HG02870 (cell line): Measurements from ENCODE around the gene MAPK1IP1L.
"Not testable (repeated sequence)": the region's sequence is repeated elsewhere in the genome, so short reads cannot be mapped to it uniquely, and the experiment has no call there.

Experiments
- ATAC-seq: cut with Tn5 transposase; IDR thresholded peaks from one replicate; pipeline ENCODE4 v1.9.1; 2021; ENCODE audit warnings: mild to moderate bottlenecking, moderate library complexity; ENCODE audit not compliant: unreplicated experiment

The MAPK1IP1L gene

DNA sequence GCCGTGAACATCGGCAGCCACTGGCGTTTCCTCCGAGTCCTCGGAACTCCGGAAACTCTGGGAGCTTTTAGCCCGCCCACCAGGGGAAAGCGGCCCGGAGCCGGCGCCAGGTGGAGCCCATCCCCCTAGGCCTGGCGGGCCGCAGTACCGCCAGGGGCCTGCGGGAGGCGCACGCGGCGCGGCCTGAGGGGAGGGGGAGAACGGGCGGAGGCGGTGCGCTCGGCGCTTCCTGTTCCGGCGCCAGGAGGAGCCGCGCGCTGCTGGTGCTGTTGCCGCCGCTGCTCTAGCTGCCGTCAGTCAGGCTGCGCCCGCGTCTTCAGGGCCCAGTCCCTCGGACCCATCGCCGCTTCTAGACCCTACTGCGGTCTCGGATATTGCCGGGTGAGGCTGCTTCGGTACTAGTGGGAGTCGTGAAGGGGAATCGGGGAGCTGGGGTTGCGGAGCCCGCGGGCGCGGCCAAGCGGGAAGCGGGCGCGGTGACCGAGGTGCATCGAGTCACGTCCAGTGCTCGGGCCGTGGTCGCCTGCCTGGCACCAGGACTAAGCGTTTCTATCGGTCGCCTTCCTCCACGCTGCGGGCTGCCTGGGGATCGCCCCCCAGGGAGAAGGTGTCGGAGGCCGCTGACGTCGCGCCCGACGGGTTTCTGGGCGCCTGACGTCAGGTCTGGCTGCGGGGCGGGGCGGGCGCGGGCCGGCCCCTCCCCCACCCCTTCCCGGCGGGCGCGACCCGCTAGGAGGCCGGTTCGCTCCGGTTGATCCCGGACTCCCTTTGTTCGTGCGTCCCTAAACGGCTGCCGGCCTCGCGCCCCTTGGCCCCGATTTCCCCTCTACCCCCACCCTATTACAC lies at the start of gene MAPK1IP1L:
TSS of gene MAPK1IP1L (plus strand) at position 225 of the 846 bp plus-strand sequence. CDS start 10,037 bp downstream, outside the sequence.
- peak; percentile 84 for ATAC-seq

DNA sequence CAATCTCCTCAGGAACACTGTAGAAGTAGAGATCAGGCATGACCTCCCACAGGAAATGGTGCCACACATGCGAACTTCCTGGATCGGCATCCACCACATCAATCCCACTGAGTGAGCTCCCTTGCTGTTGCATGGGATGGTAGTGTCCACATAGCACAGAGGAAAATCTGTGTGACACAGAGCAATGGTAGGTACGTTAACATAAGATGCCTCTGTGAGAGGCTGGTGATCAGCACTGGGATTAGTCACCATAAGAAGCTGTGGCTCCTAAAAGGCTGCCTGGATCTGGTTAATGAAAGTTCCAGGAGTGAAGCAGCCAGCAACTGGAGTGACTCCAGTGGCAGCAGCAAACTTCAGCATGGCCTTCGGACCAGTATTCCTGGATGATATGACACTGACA lies 46.4 kb upstream of the MAPK1IP1L start:
- no peak for ATAC-seq

DNA sequence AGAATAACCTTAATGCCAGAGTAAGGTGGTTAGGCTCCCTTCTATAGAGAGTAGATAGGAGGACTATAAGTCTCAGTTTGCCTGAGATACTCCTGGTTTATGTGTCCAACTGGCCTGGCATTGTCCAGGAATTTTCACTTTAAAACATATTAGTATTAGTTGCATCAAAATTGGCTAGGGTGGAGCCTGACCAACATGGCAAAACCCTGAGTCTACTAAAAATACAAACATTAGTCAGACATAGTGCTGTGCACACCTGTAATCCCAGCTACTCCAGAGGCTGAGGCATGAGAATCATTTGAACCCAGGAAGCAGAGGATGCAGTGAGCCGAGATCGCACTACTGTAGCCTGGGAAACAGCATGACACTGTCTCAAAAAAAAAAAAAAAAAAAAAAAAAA lies 36.4 kb upstream of the MAPK1IP1L start:
- no peak for ATAC-seq

DNA sequence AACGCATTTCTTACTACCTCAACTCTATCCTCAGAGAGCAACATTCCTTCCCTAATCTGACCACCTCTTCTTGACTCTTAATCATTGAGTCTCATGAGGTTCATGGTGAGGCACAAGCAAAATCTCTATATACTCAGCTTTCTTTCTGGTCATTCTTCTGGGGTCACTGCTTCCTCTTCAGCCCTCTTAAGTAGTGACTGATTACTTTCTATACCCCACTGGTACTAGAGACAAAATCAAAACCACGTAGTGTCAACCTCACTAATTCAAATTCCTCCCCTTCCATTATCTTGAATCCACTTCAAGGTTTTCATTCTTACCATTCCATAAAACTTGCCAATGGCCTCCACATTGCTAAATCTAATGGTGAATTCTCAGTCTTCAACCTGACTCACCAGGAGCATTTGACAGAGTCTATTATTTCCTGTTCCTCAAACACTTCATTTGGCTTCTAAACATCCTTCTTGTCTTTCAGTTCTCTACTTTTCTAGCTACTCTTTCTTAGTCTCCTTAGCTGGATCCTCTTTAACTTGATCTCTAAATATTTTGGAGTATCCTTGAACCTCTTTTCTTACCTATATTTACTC lies 31.4 kb upstream of the MAPK1IP1L start:
- ATAC-seq: no peak

DNA sequence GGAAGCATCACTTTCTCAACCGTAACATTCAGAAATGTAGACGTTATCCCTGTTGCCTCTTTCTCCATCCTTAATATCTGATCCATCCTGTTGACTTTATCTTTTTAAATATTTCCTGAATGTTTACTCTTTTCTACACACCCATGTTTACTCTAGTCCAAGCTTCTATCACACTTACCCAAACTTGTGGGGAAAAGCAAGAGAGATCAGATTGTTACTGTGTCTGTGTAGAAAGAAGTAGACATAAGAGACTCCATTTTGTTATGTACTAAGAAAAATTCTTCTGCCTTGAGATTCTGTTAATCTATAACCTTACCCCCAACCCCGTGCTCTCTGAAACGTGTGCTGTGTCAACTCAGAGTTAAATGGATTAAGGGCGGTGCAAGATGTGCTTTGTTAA lies 27.1 kb upstream of the MAPK1IP1L start:
- not testable (repeated sequence) for ATAC-seq

DNA sequence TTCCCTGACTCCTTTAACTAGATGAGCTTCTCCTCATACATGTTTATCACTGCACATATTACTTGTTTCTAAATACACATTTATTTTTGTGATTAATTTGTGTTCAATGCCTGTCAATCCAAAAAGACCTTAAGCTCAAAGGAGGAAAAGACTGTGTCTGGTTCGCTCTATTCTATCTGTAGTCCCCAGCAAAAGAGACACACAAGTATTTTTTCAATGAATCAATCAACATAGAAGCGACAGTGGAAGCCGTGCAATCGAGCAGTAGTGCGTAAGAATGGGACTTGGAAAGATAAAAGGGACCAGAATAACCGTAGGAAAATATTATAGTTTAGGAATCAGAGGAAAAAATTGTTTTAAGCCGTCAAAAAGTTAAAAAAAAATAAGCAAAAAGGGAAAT lies 25.5 kb upstream of the MAPK1IP1L start:
- no peak for ATAC-seq

DNA sequence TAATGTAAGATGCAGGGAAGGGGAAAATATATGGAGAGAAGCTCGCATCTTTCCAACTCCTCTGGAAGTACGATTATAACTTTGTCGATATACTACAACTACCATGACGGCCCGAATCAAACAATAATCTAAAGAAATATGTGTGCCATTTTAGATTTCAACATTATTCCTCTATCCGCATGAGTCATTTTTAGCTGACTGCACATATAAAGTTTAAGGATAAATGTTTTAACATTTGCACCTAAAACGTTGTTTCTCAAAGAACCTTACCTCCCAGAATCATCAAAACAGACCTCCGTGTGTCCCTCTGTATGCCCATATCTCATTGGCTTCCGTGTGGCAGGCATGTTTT lies 25.0 kb upstream of the MAPK1IP1L start:
- no peak for ATAC-seq

DNA sequence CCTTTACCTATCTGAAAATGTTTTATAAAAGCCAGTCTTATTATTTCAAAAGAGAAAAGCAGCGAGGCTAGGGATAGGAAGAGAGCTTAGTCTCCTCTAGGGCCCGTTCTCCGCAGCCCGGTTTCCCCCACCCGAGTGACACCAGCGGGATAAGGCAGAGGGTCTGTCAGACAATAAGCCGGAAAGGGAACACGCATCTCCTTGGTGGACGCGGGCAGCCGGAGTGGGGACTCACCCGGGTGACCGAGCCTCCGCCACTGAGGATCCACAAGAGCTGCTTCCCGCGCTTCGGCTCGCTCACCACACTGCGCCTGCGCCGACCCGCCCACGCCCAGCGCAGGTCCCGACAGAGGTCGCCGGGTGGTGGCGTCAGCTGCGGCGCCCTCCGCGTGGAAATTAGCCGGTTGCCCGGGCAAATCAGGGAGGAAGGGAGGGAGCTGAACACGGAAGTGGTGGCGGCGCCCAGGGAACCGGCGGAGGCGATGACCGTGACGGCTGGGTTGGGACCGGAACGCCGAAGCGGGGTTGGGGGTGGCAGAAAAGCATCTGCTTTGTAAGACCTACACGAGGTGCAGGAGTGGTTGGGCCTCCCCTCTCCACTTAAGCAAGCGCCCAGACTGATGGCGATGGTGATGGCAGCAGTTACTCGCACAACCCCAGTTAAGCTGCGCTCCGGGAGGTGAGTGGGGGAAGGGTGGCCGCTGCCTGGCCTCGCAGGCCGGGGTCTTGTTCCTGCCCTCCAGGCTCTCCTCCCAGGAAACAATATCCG lies 24.5 kb upstream of the MAPK1IP1L start, which contains the start of the genes SOCS4 and WDHD1:
TSS of gene SOCS4 (plus strand) at position 444 of the 769 bp plus-strand sequence. CDS start 15,806 bp downstream, outside the sequence.
TSS of gene WDHD1 (minus strand) at position 307 of the 769 bp plus-strand sequence. CDS start 312 bp downstream, outside the sequence.
- ATAC-seq: peak; percentile 87

DNA sequence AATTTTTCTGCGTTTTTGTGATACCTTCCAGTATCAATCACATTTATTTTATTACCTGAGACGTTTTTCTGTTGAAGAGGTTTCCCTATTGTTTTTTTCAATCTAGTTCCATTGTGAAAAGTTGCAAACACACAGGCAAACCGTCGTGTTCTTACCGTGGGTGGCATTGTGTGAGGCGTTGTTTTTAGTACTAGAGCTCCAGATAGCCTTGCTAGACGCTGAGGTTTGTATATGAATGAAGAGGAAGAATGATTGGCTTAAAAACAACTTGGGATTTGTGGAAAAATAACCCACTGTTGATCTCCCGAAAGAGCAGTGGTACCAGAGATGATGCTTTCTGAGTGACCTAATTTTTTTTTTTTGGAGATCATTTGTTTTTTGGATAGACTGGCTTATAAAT lies 23.4 kb upstream of the MAPK1IP1L start:
- ATAC-seq: no peak

DNA sequence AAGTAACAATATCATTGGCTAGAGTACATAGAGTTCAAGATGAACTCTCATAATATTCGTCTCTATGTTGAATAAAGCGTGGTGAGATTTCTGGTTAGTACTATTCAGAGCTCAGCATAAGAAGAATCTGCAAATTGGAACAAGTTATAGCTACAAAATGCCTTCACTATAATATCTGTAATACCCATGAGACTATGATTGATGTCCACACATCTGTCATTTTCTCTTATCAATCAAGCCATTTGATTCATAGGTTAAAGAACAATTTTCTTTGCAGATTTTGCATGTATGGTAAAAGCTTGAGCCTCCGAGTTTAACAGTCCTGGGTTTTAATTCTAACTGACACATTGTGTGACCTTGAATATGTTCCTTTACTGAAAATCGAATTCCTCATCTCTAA lies 23.0 kb upstream of the MAPK1IP1L start:
- ATAC-seq: no peak

DNA sequence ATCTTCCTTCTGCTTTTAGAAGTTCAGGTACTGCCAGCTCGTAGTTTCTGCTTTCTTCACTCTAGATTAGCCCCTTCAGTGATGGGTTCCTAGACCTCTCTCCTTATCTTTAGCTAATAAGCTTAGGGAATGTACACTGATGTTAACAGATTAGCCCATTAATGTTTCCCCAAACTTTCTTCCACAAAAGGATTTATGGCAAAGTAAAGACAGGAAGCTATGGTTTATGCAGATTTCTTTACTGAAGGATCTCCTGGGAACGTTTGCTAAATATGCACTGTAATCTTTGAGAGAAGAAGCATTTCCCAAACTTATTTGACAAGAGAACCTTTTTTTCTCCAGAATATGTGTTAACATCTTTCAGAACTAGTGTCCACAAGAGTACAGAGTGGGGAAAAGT lies 20.3 kb upstream of the MAPK1IP1L start:
- ATAC-seq: no peak

DNA sequence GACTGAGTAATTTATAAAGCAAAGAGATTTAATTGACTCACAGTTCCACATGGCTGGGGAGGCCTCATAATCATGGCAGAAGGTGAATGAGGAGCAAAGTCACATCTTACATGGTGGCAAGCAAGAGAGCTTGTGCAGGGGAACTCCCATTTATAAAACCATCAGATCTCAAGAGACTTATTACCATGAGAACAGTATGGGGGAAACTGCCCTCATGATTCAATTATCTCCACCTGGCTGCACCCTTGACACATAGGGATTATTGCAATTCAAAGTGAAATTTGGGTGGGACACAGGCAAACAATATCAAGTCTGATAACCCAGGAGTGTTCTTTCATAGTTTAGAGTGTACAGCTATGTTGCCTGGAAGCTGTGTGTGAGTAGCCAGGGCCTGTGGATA lies 13.5 kb upstream of the MAPK1IP1L start:
- not testable (repeated sequence) for ATAC-seq

DNA sequence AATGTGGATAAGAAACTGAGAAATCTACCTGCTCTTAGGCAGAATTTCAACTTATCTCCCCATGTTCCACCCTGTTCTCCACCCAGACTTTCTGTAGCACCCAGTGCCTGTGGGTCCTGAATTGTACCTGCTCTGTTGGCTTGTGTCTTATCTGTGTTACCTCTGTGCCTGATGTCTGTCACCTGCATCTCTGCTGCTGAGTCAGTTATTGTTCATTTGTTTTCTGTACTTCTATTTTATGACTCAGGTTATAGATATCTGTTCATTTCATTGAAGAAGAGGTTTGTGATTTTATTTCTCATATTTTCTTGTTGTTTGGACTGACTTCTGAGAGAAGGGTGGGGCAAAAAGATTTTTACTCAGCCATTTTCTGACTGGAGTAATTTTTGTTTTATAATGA lies 12.7 kb upstream of the MAPK1IP1L start:
- ATAC-seq: no peak

DNA sequence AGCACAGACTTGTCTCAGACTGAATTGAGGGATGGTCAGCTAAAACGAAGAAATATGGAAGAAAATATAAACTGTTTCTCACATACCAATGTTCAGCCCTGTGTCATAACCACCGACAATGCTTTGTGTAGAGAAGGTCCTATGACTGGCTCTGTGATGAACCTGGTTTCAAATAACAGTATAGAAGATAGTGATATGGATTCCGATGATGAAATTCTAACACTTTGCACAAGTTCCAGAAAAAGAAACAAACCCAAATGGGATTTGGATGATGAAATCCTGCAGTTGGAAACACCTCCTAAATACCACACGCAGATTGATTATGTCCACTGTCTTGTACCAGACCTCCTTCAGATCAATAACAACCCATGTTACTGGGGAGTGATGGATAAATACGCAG lies 7.9 kb upstream of the MAPK1IP1L start:
- no peak for ATAC-seq

DNA sequence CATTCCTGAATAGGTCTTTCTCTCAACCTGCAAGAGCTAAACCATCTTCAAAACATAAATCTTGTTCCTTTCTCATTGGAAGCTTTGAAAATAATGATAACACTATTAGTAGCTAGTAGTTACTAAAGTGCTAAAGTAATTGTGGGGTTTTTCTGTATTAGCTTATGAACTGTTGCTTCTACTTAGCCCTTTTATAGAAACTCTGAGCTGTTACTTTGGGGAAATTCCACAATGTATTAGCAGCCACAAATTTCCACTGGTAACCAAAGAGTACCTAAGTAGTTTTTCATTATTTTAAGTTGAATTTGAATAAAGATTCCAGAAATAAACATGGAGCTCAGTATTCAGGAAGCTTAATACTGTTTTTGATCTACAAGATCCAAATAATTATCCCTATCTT lies 6.4 kb upstream of the MAPK1IP1L start:
- no peak for ATAC-seq

DNA sequence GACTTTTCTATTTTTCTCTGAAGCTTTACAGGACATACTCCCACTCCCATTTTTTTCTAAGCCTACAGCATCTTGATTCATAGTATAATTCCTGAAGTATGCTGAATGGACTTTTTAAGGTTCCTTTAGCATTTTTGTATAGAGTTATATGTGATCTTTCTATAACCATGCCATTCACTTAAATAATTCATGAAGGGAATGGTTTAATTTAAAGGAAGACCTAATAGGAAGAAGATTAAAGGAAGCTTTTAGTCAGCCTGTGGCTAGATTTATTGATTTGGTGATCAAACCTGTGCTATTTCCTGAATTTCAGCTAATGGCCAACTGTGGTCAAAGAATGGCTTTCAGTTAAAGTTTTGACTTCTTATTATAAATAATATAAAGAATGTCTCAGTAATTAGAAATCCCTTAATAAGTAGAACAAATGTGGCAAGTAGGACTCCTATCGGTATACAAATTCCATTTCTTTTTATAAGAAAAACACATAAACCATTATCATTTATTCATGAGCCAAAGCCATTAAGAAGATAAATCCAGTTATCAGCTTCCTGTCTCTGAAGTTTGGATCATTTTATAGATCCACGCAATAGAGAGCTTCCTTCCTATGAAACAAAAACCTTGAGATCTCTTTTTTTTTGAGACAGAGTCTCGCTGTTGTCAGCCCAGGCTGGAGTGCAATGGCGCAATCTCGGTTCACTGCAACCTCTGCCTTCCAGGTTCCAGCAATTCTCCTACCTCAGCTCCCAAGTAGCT lies 4.0 kb upstream of the MAPK1IP1L start:
- no peak for ATAC-seq

DNA sequence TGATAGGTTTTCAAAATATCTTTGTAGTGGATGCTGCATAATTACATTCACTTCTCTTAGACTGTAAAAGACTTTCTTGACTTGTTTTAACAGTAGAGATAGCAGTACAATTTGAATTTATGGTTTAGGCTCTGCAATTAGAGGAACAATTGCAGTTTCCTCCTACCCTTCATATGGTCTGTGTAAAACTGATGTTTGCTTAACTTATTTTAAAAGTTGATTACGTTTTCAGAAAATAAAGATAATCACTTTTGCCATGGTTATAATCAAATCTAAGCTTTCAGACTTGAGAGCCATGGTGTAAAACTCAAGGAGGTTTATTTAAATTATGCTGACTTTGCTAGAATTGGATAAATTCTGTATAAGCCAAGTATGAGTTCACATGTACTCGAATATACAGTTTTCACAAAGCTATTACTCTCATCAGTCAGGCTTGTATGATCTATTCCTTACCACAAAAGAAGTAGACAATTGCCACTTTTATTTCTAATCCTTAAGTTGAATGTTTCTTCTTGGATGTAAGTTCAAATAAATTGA lies 2.5 kb upstream of the MAPK1IP1L start:
- no peak for ATAC-seq

DNA sequence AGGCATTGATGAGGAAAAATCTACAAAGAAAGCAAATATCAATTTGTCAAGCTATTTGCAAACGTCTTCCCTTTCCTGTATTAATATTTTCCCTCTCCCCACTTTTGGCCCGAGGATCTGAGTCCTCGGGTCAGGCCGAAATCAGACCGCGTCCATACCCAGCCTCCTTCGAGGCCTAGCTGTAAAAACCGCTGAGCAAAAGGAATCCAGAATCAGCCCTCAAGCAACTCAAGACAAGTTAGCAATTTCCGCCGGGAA lies 353 bp upstream of the MAPK1IP1L start:
- ATAC-seq: peak; percentile 19

DNA sequence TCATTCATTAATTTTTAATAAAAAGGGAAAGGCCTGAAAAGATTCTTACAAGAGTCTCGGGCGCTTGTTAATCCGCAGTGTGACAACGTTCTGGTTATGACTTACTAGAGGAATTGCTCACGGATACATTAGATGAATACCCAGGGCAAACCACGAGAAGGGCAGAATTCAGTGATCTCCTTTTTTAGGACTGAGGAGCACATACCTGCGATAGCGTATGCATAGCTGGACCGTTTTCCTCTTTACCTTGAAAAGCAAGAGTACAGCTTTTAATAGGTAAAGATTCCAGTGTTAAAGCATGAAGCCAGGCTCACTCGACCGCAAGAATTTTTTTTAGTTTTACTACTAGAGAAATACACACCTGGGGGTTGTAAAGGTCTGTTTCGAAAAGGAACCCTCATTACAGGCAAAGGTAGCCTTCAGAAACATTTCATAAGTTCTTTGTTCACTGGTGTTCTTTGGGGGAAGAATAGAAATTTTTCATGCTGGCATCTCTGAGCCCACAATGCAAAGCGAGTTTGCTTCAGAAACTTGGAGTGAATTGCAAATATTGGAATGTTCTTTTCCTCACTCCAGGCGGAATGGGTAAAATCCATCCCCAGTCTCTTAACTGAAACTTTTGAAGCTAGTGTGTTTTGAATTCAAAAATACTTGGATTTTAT lies 953 bp downstream of the MAPK1IP1L start:
- peak; percentile 16 for ATAC-seq

DNA sequence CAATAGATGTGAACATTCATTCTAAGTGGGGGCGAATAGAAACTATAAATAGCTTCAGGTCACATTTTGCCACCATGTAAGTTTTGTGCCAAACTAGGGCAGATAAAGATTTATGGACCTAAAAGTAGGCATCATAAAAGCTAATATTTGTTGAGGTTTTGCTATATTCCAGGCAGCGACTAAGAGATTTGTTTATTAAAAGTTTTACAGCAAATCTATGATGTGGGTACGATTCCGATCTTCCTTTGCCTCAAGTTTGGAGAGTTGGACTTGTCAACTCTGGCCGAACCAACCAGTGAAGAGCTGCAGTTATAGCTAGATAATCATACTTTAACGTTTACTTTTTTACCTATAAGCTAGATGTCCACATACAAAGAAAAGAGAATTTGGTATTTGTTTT lies 1.6 kb downstream of the MAPK1IP1L start:
- ATAC-seq: no peak
